NCI-H226 (cell line): Measurements from ENCODE around the gene GUCY1A2.

ENCODE experiments used
- DNase-seq: peaks from one replicate; pipeline ENCODE4 v3.0.0-alpha.2; 2015

Gene GUCY1A2

DNA sequence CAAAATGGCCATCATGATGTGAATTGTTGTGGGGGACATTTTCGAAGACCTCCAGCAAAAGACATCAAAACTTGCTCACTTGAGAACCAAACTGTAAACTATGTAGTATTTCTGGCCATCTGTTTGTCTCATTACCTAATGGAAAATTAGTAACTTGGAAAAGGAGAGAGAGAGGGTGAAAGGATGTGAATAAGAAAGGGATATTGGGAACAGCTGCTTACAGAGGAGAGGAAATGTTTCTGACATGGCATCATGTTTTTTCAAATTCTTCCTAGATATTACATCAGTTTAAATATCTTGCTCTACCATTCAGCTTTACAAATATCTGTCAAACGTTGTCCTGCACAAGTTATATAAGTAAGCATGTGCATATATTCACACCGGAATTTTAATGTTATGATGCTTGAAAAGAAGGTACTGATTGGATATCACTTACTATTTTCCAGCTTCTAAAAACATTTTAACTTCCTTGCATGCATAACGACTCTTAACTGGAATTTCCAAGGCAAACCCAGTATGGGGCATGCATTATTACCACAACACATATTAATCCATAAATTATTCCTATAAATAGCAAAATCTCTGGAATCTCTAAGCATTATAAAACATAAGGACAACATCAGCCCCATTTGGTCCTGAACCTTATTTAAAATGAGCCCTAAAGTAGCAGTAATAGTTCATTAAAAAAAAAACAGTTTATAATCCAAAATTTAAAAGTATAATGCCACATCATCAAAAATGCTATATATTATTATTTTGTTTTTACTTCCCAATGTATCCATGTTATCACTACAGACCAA is 20.0 kb downstream of the GUCY1A2 start:
- peak; percentile 12 for DNase-seq

DNA sequence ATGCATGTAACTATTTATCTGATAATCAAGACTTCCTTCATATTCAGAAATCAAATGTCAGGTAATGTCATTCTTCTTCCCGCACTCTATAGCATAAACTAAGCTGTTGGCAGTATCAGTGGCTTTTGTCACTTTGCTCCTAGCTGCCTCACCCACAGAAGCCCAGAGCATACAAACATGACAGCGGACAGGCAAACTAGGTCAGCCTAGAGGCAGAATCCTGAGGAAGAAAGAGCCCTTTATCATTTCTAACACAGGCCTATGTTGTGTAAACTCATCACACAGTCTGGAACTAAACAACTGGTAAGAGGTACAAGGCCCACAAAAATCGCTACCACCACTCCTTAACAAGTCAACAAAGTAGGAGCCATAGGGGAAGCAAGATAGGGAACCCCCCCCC is 21.0 kb downstream of the GUCY1A2 start:
- DNase-seq, result no peak

DNA sequence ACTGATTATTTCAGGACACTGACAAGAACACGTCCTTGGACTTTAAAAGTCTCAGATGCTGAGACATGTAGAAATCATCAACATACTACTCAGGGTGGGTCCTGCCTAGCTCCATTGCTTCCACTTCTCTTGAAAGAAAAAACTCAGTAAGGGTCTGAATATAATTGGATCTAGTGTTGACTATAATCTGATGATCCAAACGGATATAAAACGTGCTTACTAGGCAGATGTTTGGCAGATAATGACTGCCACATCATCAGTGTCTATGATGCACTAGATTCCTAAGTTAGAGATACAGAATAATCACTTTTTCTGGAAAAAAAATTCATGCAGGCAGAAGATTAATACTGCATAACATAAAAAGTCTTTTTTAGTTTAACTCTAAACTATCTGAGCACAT is 21.6 kb downstream of the GUCY1A2 start:
- no peak for DNase-seq

DNA sequence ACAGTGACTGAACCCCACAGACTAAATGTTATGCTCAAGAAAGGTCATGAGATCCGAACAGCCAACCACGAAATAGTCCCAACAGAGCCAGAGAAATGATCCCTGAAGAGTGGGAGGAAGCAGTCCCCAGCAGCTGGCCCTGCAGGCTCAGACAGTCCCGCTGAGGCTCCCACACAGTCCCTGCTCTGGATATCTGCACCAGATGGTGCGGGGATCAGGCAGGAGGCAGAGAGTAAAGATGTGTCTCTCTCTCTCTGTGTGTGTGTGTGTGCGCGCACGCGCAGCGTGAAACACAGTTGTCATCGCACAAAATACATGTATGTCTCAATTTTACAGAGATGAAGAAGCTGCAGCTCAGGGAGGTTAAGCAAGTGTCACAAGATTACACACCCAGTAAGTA is 27.9 kb downstream of the GUCY1A2 start:
- no peak for DNase-seq

DNA sequence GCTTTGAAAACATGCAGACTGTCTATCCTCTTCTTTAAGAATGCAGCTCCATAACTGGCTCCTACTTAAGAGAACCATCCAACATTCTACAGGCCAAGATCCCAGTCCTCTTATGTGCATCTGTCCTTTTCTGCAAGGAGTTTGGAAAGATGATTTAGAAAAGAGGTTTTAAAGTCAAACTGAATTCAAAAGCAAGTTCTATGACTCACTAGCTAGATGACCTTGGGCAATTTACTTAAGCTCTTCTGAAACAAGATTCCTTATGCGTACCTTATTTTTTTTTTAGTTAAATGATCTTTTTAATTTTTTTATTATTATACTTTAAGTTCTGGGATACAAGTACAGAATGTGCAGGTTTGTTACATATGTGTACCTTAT is 29.2 kb downstream of the GUCY1A2 start:
- no peak for DNase-seq

DNA sequence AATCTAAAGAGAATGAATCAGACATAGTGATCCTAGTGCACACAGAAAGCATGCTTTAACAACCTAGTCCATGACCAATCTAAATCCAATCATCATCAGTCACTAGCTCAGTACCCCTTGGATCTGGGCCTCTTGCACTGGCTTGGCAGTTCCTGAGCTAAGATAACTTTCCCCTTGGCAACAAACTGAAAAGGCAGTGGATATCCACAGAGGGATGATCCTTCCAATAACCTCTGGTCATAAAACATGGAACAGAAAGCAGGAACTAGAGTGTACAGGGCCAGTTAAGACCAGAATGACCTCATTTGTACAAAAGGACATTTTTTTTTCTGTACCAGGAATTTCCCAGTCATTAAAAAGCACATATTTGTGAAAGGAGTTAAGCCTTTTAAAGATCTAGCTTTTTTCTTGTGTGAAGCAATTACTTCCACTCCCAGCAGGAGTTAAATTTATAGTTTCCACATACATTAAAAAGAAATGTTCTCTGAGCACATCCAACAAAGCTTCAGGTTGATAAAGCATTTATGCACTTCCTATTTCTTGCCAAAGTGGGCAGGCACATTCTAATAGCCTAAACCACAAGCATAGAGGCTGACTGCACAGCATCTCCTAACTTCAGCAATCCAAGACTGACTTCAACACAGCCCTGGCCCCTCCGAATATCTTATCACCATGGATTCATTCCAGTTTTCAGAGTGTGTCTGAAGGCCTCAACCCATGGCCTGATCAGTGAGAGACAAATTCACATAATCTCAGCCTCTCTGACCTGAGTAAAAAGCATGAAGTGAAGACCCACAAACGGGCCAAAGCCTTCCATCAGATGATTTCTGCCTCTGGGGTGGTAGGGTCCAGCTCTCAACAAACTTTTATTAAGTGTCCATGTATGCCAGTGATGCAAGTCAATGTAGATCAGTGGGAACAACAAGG is 29.9 kb downstream of the GUCY1A2 start:
- DNase-seq, result peak; percentile 68

DNA sequence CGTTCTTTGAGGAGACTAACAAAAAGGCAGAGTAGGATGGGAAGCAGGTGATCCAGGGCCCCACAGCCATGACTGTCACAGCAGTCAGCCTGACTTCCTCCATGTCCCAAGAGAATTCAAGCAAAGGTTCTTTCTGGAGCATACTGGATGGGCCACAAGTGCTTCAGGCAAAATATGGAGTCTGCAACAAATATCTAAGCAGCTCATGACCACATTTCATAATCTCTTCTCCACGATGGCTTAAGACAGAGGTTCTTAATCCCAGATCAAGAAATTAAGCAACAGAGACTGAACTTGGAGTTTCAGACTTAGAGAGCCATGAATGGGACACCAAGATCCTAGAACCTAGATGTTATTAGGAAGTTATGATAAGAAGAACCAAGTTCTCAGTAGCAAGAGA is 31.6 kb downstream of the GUCY1A2 start:
- DNase-seq, result no peak

DNA sequence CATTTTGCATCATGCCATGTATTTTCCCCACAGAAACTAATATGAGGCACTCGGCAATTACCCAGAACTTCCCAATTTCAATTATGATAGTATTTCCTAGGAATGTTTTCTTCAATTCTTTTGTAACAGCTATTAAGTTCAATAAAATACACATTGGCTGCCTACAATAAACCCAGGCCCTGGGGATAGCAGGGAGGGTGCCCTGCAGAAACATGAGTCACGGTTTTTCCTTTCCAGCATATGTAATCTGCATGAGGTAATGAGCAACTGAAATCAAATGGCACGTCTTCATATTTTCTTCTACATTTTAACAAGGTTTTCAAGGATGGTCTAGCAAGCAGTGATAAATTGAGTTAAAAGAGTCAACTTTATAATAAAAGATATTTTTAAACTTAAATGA is 32.0 kb downstream of the GUCY1A2 start:
- DNase-seq, result peak; percentile 43

DNA sequence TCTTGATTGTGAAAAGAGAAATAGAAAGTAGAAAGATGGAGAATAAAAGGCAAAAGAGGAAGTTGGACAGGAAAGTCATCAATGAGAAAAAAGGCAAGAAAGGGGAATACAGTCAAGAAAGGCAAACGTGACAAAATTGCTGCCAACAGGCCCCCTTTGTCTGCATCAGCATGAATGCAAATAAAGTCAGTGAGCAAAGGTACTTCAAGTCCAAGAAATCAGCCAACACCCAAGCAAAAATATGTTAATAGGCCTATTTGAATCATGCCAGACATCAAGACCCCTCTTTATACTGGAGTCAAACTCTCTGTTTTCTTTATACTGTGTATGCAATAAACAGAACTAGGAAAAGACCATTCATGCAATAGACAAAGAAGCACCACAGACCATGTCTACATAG is 34.3 kb downstream of the GUCY1A2 start:
- no peak for DNase-seq

DNA sequence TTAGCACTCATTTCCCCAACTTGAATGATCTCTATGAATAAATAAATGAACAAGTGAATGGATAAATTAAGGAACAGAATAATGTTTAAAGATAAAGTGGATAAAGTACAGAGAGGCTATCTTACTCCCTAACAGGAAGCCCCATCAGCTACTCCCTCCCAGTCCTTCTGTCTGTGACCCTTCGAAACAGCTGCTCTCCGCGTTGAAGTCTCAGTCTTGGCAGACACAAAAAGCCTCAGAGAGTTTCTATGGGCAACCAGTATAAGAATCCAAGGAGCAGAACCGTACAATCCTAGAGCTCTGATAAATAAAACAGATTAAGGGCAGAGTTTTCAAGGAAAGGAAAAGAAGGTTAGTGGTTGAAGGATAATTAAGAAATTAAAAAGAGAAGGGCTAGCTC is 35.0 kb downstream of the GUCY1A2 start:
- DNase-seq, result no peak

DNA sequence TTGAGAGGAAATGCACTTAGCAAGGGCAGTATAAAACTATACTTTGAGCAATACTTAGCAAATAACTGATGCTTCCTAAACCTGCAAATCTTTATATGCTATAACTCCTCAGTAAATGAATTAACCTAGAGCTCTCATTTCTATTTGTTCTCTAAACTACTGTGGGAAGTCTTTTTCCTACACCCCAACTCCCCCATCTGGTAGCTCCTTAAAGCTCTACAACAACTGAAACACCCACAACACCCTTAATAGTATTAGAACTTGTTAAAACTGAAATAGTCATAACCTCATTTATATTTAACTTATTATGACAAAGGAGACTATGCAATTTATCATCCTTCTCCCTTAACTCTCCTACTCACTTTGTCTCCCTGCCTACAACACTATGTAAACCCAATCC is 43.4 kb downstream of the GUCY1A2 start:
- no peak for DNase-seq

DNA sequence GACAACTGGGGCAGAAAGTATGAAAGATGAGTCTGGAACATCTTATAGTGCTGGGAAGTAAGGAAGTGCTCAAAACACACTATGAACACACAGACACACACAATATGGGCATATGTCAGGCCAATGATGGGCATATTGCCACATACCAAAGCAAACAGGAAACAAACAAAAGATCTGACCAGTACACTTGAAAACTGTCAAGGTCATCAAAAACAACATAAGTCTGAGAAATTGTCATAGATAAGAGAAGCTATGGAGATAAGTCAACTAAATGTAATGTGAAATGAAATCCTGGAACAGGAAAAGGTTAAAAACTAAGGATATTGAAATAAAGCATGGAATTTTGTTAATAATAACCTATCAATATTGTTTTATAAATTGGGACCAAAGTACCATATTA is 46.4 kb downstream of the GUCY1A2 start:
- no peak for DNase-seq

DNA sequence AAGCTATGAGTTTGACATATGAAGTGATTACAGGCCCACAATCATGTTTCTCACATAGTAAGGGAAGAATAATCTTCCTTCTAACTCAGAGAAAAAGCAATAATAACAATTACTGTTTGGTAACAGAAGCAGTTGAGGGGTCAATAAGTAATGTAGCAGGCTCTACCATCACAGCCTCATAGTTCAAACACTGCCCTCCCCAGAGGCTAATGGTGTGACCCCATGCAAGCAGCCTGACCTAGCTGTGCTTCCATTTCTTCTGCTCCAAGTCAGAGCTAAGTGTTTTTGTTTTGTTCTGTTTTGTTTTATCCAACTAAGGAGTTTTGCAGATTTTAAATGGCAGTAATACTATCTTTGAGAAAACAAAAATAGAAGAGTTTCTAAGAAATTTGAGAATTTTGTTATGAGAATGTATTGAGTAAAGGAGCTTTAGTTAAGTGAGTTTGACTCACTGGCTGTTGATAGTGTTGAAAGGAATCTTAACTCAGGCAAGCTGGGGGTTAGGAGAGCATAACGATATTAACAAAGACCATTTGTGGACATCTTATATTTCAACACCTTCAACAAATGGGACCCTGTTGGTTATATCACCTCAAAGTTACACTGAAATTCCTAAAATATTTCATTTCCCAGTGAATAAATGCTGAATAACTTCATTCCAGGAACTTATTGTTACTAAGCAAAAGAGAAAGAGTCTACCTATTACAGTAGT is 48.5 kb downstream of the GUCY1A2 start:
- DNase-seq, result no peak

DNA sequence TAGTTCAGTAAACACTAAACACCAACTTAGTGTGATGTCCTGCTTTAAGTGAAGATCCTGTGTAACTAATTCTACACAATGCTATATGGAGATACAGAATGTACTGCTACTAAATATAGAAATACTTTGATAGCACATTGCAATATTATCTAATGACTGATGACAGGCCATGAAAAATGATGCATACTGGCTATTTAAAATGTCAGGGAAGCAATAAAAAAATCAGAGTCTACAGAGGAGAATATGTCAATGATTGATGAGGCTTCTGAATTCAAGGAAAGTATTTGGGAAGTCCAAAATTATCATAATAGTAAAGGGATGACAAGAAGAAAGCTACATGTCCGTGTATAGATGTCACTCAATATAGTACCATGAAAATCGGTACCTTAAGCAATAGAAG is 55.3 kb downstream of the GUCY1A2 start:
- no peak for DNase-seq

DNA sequence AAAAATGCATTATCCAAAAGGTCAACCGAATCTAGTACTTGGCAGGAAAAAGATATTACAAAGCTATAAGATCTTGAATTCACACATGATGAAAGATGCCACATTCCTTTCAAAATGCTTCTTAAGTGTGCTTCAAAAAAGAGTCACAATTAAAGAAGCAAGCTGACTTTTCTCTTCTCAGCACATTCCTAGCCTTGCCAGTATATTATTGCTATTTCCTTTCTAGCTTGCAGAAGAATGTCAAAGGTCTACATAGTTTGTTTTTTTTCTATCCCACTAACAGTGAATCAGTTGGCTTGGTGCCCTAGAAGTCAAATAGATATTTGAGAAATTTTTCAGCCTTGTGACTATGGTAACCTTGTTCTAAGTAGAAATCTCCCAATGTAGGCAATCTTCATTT is 56.8 kb downstream of the GUCY1A2 start:
- DNase-seq, result peak; percentile 75

DNA sequence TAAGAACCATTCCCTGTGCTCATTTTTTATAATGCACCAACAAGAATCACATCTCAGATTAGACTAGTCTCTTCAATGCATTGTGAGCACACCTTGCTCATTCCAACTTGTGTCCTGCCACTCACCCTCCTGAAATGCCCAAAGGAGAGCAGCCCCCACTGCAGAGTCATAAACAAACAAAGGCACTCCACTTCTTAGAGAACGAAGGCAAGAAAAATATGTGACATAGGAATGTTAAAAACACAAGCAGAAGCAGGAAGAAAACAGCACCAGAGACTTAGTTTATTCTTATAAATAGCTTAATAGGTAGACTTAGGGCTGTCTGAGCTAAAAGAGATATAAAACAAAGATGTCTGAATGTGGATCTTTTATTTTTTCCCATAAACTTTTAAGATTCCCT is 57.2 kb downstream of the GUCY1A2 start:
- DNase-seq, result no peak

DNA sequence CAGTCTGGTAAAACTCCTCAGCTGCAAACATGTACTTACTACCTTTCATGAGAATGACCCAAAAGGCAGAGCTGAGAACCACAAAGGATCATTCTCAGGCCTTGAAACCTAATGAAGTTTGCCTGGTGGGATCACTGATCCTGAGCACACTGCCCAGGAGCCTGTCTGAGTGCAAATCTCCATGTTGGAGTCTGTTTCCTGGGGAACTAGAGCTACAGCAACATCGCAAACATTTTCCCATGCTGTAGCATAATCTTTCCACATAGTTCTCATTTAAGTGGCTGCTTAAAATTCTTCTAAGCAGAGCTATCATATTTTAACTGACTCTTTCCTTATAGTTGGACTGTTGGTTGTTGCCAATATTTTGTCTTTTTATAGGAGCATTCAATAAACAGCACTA is 58.5 kb downstream of the GUCY1A2 start:
- no peak for DNase-seq

DNA sequence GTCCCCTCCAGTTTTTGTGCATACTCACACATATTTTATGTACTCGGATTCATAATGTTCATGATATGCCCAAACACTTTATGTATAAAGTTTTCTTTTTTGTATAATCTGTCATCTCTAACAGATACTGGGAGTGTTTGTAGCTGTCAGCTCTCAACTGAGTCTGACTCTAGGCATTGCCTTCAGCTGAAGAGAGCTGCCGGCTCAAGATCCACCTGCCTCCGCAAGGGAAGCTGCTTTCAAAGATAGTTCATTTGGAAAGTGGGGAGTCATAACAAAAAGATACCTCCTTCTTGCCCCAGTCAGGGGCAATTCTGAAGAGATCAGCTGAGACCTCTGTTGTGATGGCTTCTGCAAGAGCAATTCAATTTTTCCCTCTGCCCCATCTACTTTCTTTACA is 58.9 kb downstream of the GUCY1A2 start:
- DNase-seq, result no peak

DNA sequence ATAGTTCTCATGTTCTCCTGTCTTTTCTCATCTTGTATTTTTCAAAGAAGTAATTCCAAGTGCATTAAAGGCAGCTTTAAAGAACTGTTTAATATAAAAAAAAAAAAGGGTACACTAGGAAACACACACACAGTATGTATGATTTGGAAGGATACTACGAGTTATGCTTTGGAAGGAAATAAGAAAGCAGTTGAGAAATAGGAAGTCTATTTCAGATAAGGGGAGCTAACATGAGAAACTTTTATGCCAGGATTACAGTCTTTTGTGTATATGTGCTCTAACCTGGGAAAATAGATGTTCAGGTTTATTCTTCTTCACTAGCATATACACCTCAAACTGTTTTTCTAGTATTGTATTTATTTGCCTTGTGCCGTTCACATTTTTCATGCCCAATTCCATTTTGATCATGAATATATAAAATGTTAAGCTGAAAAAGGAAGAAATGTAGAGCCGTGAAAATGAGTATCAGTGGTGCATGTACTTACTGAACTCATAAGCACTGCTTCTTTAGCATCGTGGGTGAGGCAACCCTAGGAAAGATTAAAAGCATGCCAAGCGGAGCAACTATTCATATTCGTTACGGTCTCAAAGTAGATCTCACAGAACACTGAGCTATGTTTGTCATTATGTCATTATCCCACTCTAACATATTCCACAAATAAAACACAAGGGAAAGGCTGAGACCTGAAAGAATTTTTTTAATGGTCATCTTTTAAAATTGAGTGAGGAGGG is 59.6 kb downstream of the GUCY1A2 start:
- no peak for DNase-seq

DNA sequence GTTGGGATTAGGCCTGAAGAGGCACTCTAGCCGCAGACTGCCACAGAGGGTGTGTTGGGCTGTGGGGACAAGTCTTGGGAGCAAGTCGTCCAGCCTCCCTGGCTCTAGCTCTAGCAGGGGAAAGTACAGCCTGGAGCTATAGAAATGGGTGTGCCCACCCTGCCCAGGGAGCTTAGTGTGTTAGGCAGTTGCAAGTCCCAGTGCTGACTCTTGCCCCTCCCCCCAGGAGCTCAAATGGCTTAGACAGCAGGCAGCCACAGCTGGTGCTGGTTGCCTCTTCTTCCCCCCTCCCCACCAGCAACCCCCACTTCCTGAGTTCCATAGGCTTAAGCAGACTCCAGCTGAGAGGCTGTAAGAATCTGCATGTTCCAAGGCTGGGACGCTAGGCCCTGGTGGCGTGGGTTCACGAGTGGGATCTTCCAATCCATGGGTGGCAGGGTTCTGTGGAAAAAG is 61.2 kb downstream of the GUCY1A2 start:
- DNase-seq, result no peak

DNA sequence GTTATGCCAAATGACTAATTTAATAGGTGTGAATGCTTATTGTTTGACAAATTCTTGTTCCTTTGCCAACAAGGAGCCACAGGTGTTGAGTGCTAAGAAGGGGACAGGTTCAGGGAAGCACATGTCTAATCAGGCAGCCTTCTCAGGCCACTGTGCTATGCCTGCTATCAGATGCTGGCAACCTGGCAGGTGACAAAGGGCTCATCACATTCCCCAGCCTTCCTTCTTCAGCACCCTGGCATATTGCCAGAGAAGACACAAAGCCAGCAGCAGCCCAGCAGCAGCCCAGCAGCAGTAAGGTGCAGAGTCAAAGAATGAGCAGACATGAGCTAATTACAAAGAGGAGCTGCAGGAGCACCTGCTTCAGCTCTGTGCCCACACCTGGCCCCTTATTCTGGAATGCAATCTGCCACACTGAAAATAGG is 68.2 kb downstream of the GUCY1A2 start:
- no peak for DNase-seq

DNA sequence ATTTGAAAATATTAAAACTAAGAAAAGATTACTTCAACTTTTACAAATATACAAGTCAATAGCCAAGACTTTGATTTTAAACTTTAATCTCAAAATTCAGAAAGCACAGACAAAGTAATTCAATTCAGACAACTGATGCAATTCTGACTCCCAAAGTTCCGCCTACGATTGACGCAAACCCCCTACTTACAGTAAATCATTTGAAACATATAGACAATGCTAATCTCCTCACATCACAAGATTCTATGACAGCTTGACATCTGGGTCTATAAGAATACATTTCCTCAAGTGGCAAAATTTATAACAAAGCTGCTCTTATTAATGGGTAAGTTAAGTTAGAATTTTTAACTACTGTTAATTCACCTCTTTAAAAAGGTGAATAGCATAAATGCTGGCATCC is 75.2 kb downstream of the GUCY1A2 start:
- no peak for DNase-seq

DNA sequence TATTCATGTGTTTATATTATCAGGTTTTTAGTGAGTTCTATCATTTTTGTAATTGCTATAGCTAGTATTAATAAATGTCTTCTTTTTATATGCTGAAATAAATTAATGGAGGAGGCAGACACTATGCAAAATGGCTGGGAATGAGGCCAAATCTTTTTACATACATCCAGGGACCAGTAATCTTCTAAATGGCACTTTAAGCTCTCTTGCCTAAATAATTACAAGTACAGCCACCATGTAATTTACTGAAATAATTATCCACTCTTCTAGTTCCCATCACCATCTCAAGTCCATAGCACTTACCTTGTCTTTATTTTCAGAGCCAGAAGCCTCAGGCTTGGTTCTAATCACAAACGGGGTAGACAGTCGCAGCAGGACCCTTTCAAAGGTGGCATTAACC is 79.1 kb downstream of the GUCY1A2 start:
- DNase-seq, result no peak
